Stimulated activated CD8-positive, alpha-beta memory T cell treated with anti-CD3 and anti-CD28 coated beads, Interleukin-2, amount 100 ng/mL, for 48 hours (primary cell): Measurements from ENCODE around the gene C14orf39.

Experiments used
- DNase-seq, 2 donors: peaks; one replicate each; pipeline ENCODE4 v3.0.0-alpha.2; 2020; ENCODE audit warnings: low read depth in 2 of 2

C14orf39 gene

GRCh38 chr14:60485598-60486251 is at the start of gene C14orf39:
C14orf39 (minus strand) TSS chr14:60486063; CDS start chr14:60485078, 985 bp downstream.
- no peak for DNase-seq

- no peak for DNase-seq
Measured at GRCh38 chr14:60532442-60532841, 46.6 kb upstream of the C14orf39 start.

GRCh38 chr14:60515511-60516289 is 29.8 kb upstream of the C14orf39 start:
- no peak for DNase-seq

- DNase-seq: no peak
Measured at GRCh38 chr14:60514741-60515491, 29.1 kb upstream of the C14orf39 start.

- no peak for DNase-seq
Measured at GRCh38 chr14:60514378-60514740, 28.5 kb upstream of the C14orf39 start.

GRCh38 chr14:60512973-60513571 is 27.2 kb upstream of the C14orf39 start:
- no peak for DNase-seq

GRCh38 chr14:60512126-60512525 is 26.3 kb upstream of the C14orf39 start:
- no peak for DNase-seq

GRCh38 chr14:60510951-60511599 is 25.2 kb upstream of the C14orf39 start:
- DNase-seq: no peak

- no peak for DNase-seq
Measured at GRCh38 chr14:60510254-60510950, 24.5 kb upstream of the C14orf39 start.

GRCh38 chr14:60509438-60510253 is 23.8 kb upstream of the C14orf39 start:
- DNase-seq: no peak

- no peak for DNase-seq
Measured at GRCh38 chr14:60508707-60509437, 23.0 kb upstream of the C14orf39 start, which contains the start of gene SIX6. SIX6 (plus strand) TSS chr14:60509146; CDS start chr14:60509399, 253 bp downstream.

GRCh38 chr14:60508363-60508706 is 22.5 kb upstream of the C14orf39 start:
- no peak for DNase-seq

GRCh38 chr14:60506985-60507829 is 21.3 kb upstream of the C14orf39 start:
- DNase-seq: no peak

GRCh38 chr14:60506462-60506984 is 20.7 kb upstream of the C14orf39 start:
- DNase-seq: no peak

GRCh38 chr14:60506010-60506409 is 20.1 kb upstream of the C14orf39 start:
- DNase-seq: no peak

- no peak for DNase-seq
Measured at GRCh38 chr14:60505448-60505847, 19.6 kb upstream of the C14orf39 start.

GRCh38 chr14:60502541-60502940 is 16.7 kb upstream of the C14orf39 start:
- DNase-seq: no peak

GRCh38 chr14:60495946-60496345 is 10.1 kb upstream of the C14orf39 start:
- DNase-seq: no peak
